H9 (cell line): ENCODE data around the gene APBB2. TPM values are rescaled to one million over a fixed set of nuclear protein-coding genes. Genes with fewer than 3 reads are reported as not detected.

Experiments
- DNase-seq: peaks from one replicate; pipeline ENCODE4 v3.0.0-alpha.2; 2017
- H2AFZ ChIP-seq: one replicate; pipeline ENCODE4 v1.6.1; 2013; ENCODE audit warnings: mild to moderate bottlenecking, low read length, control low read depth, moderate library complexity
- H2AK5ac ChIP-seq: 2 replicates; pipeline ENCODE4 v1.6.1; 2013; ENCODE audit warnings: low read length, control low read depth, mixed read lengths; ENCODE audit not compliant: insufficient read length
- H2BK120ac ChIP-seq: one replicate; pipeline ENCODE4 v1.6.1; 2013; ENCODE audit warnings: low read depth, mild to moderate bottlenecking, low read length, control low read depth, inconsistent platforms; ENCODE audit not compliant: poor library complexity, severe bottlenecking
- H2BK12ac ChIP-seq: 2 replicates; pipeline ENCODE4 v1.6.1; 2013; ENCODE audit warnings: low read length, control low read depth, mixed read lengths, low read depth; ENCODE audit not compliant: insufficient read length
- H2BK15ac ChIP-seq: 2 replicates; pipeline ENCODE4 v1.6.1; 2013; ENCODE audit warnings: low read depth, low read length, control low read depth
- H2BK20ac ChIP-seq: one replicate; pipeline ENCODE4 v1.6.1; 2013; ENCODE audit warnings: low read depth, mild to moderate bottlenecking, low read length, control low read depth, inconsistent platforms; ENCODE audit not compliant: poor library complexity, severe bottlenecking
- H2BK5ac ChIP-seq: 2 replicates; pipeline ENCODE4 v1.6.1; 2013; ENCODE audit warnings: low read length, control low read depth, mixed read lengths; ENCODE audit not compliant: insufficient read length
- H3K14ac ChIP-seq: 2 replicates; pipeline ENCODE4 v1.6.1; 2013; ENCODE audit warnings: low read length, control low read depth; ENCODE audit not compliant: insufficient read depth
- H3K18ac ChIP-seq: 2 replicates; pipeline ENCODE4 v1.6.1; 2013; ENCODE audit warnings: low read depth, mild to moderate bottlenecking, mixed read lengths, low read length, control low read depth; ENCODE audit not compliant: insufficient read length
- H3K23ac ChIP-seq: 2 replicates; pipeline ENCODE4 v1.6.1; 2013; ENCODE audit warnings: low read length, control low read depth, mixed read lengths, low read depth; ENCODE audit not compliant: insufficient read length
- H3K23me2 ChIP-seq: 2 replicates; pipeline ENCODE4 v1.6.1; 2013; ENCODE audit warnings: low read depth, mild to moderate bottlenecking, mixed read lengths, low read length, control low read depth; ENCODE audit not compliant: insufficient read length, poor library complexity, severe bottlenecking
- H3K27ac ChIP-seq: 2 replicates; pipeline ENCODE4 v1.5.1; 2013; ENCODE audit warnings: low read length, control low read depth, mixed read lengths, low read depth; ENCODE audit not compliant: insufficient read length
- H3K27me3 ChIP-seq: 2 replicates; pipeline ENCODE4 v1.6.1; 2013; ENCODE audit warnings: low read length, control low read depth, inconsistent platforms; ENCODE audit not compliant: insufficient read depth
- H3K4ac ChIP-seq: 2 replicates; pipeline ENCODE4 v1.6.1; 2013; ENCODE audit warnings: low read depth, mild to moderate bottlenecking, control low read depth, inconsistent platforms, low read length, moderate library complexity
- H3K4me1 ChIP-seq: 2 replicates; pipeline ENCODE4 v1.6.1; 2013; ENCODE audit warnings: low read length, control low read depth, inconsistent platforms; ENCODE audit not compliant: insufficient read depth
- H3K4me2 ChIP-seq: 2 replicates; pipeline ENCODE4 v1.6.1; 2013; ENCODE audit warnings: low read length, control low read depth, mixed read lengths; ENCODE audit not compliant: insufficient read length, insufficient read depth
- H3K56ac ChIP-seq: 2 replicates; pipeline ENCODE4 v1.6.1; 2013; ENCODE audit warnings: low read depth, mild to moderate bottlenecking, mixed read lengths, low read length, control low read depth; ENCODE audit not compliant: insufficient read length
- H3K79me1 ChIP-seq: 2 replicates; pipeline ENCODE4 v1.6.1; 2013; ENCODE audit warnings: low read depth, mild to moderate bottlenecking, moderate library complexity, low read length, control low read depth, inconsistent platforms; ENCODE audit not compliant: insufficient read depth, poor library complexity, severe bottlenecking
- H3K79me2 ChIP-seq: 2 replicates; pipeline ENCODE4 v1.6.1; 2013; ENCODE audit warnings: low read length, control low read depth, inconsistent platforms; ENCODE audit not compliant: insufficient read depth
- H3K9ac ChIP-seq: 2 replicates; pipeline ENCODE4 v1.6.1; 2013; ENCODE audit warnings: low read length, control low read depth, mixed read lengths; ENCODE audit not compliant: insufficient read length; ENCODE audit errors: extremely low read depth
- H3K9me3 ChIP-seq: one replicate; pipeline ENCODE4 v1.6.1; 2013; ENCODE audit warnings: low read depth, low read length, inconsistent platforms; ENCODE audit not compliant: control insufficient read depth
- H3T11ph ChIP-seq: one replicate; pipeline ENCODE4 v1.6.1; 2013; ENCODE audit warnings: mild to moderate bottlenecking, low read length, control low read depth, inconsistent platforms
- H4K20me1 ChIP-seq: one replicate; pipeline ENCODE4 v1.6.1; 2013; ENCODE audit not compliant: control insufficient read depth, insufficient read length, insufficient read depth
- H4K5ac ChIP-seq: 2 replicates; pipeline ENCODE4 v1.6.1; 2013; ENCODE audit warnings: low read depth, mild to moderate bottlenecking, mixed read lengths, low read length, control low read depth; ENCODE audit not compliant: insufficient read length
- H4K8ac ChIP-seq: replicated peaks from 2 replicates; pipeline ENCODE4 v1.6.1; 2013; ENCODE audit warnings: low read length, control low read depth, mixed read lengths, low read depth; ENCODE audit not compliant: insufficient read length
- H4K91ac ChIP-seq: 2 replicates; pipeline ENCODE4 v1.6.1; 2013; ENCODE audit warnings: low read depth, mild to moderate bottlenecking, moderate library complexity, mixed read lengths, low read length, control low read depth; ENCODE audit not compliant: insufficient read length
- H3K27ac Mint-ChIP-seq, 3 experiments: 2 replicates in 2 of 3; 3 replicates in 1 of 3; pipeline ENCODE4 v1.8.0; 2020 to 2021; ENCODE audit warnings: mixed read lengths in 3 of 3, mild to moderate bottlenecking in 1 of 3, moderate library complexity in 1 of 3
- H3K27me3 Mint-ChIP-seq: 2 replicates; pipeline ENCODE4 v1.8.0; 2021; ENCODE audit warnings: low read depth, mild to moderate bottlenecking, moderate library complexity, mixed read lengths
- H3K36me3 Mint-ChIP-seq, 3 experiments: 2 replicates in 2 of 3; 3 replicates in 1 of 3; pipeline ENCODE4 v1.8.0; 2020 to 2021; ENCODE audit warnings: low read depth in 3 of 3, mixed read lengths in 3 of 3; ENCODE audit not compliant: insufficient read depth in 1 of 3
- H3K4me1 Mint-ChIP-seq, 2 experiments: 2 replicates each; pipeline ENCODE4 v1.8.0; 2020; ENCODE audit warnings: mixed read lengths in 2 of 2
- H3K4me3 Mint-ChIP-seq, 2 experiments: 2 replicates in 1 of 2; 3 replicates in 1 of 2; pipeline ENCODE4 v1.8.0; 2020 to 2021; ENCODE audit warnings: mild to moderate bottlenecking in 2 of 2, mixed read lengths in 2 of 2, moderate library complexity in 1 of 2
- H3K9me3 Mint-ChIP-seq, 2 experiments: 2 replicates in 1 of 2; 3 replicates in 1 of 2; pipeline ENCODE4 v1.8.0; 2020; ENCODE audit warnings: mild to moderate bottlenecking in 2 of 2, mixed read lengths in 2 of 2, moderate library complexity in 1 of 2
- WGBS: extraction: QIAGEN DNeasy Blood & Tissue Kit; methylation state at CpG from one replicate; pipeline ENCODE4 v1.1.7; 2013; ENCODE audit warnings: missing lambda C conversion rate, low lambda C conversion rate, mixed read lengths; ENCODE audit not compliant: insufficient read length; ENCODE audit errors: extremely low coverage; 5-methylcytosine and 5-hydroxymethylcytosine counted together
- total RNA-seq: library from RNA; stranded (reverse); gene quantifications from 2 replicates; pipeline ENCODE4 v1.2.1, GENCODE V29; 2021
- TF ChIP-seq, protein P1 (sequence below): fragments of 200-600 bp; sonication (generic); conservative IDR thresholded peaks from 3 replicates; pipeline ENCODE4 v1.8.0; 2021; ENCODE audit warnings: antibody characterized with exemption, mild to moderate bottlenecking

Gene APBB2
- total RNA-seq, 1 experiment from 2014 or later = 39.6 TPM

DNA sequence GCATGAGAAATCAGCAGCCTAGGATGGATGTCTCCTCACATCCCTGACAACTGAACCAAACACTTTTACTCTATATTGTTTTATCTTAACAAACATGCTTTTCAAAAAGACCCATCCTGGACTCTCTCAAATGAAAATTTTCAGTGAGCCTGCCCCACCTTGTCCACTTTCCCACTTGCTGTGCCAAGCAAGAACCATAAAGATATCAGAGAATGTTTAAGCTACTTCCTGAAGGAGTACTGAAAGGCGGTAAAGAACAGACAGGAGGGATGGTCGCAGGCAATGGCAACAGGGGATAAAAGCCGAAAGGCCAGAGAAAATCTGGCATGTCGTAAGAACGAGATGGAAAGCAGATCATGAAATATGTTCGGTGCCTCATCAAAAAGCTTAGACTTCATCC is 10.5 kb downstream of the APBB2 start:
- no peaks in the 10 kb centered on the region; the same call in 1 of the 2 replicates for H3K79me2 ChIP-seq
- no peak overlapping the region for H4K5ac ChIP-seq
- TF ChIP-seq, protein P1, sequence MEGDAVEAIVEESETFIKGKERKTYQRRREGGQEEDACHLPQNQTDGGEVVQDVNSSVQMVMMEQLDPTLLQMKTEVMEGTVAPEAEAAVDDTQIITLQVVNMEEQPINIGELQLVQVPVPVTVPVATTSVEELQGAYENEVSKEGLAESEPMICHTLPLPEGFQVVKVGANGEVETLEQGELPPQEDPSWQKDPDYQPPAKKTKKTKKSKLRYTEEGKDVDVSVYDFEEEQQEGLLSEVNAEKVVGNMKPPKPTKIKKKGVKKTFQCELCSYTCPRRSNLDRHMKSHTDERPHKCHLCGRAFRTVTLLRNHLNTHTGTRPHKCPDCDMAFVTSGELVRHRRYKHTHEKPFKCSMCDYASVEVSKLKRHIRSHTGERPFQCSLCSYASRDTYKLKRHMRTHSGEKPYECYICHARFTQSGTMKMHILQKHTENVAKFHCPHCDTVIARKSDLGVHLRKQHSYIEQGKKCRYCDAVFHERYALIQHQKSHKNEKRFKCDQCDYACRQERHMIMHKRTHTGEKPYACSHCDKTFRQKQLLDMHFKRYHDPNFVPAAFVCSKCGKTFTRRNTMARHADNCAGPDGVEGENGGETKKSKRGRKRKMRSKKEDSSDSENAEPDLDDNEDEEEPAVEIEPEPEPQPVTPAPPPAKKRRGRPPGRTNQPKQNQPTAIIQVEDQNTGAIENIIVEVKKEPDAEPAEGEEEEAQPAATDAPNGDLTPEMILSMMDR = no peak
- H3T11ph ChIP-seq = no peak overlapping the region
- Mint-ChIP-seq H3K27ac (peak overlapping the region in 2 of 3 experiments; percentile 17 to 45; a peak in 2 of 7 replicates), H3K4me3 (no peak overlapping the region), H3K9me3 (no peaks in the 10 kb centered on the region), H3K4me1 (peaks cover 20% of the 10 kb centered on the region in 2 experiments), H3K27me3 (no peaks in the 10 kb centered on the region), H3K36me3 (no peaks in the 10 kb centered on the region)
- H3K27me3 ChIP-seq = no peaks in the 10 kb centered on the region
- H3K18ac ChIP-seq = no peak overlapping the region
- H3K9me3 ChIP-seq = no peaks in the 10 kb centered on the region
- no peaks in the 10 kb centered on the region for H3K79me1 ChIP-seq
- H3K9ac ChIP-seq = no peak overlapping the region
- H3K4me1 ChIP-seq = peaks cover 2% of the 10 kb centered on the region; the same call in 1 of the 2 replicates
- no peaks in the 10 kb centered on the region for H3K23me2 ChIP-seq
- no peak overlapping the region for H3K23ac ChIP-seq
- no peak overlapping the region for H2BK12ac ChIP-seq
- no peak overlapping the region for H2BK120ac ChIP-seq
- H2AK5ac ChIP-seq = no peak overlapping the region
- no peak overlapping the region for H3K56ac ChIP-seq
- H2BK20ac ChIP-seq = no peak overlapping the region
- H3K4me2 ChIP-seq = no peak overlapping the region
- DNase-seq = no peak
- no peak overlapping the region for H2BK5ac ChIP-seq
- no peak overlapping the region for H4K91ac ChIP-seq
- no peak overlapping the region for H3K14ac ChIP-seq
- H2BK15ac ChIP-seq = no peak overlapping the region
- WGBS = no CpG with 5 or more reads among the region's 6 CpGs
- no peak overlapping the region for H2AFZ ChIP-seq
- H3K4ac ChIP-seq = no peak overlapping the region
- no peak overlapping the region for H3K27ac ChIP-seq
- H4K8ac ChIP-seq = no peak overlapping the region
- no peaks in the 10 kb centered on the region for H4K20me1 ChIP-seq
